Measurements from ENCODE around the gene BCL11B. TPM values are rescaled to one million over a fixed set of nuclear protein-coding genes. Genes with fewer than 3 reads are reported as not detected.

BCL11B gene
- total RNA-seq, 1 donor from 2014 or later = 0.85 TPM

GRCh38 chr14:99123208-99123870 is 148.7 kb downstream of the BCL11B start:
- no peak overlapping the region for H3K27ac ChIP-seq
- H3K9me3 ChIP-seq = no peaks in the 10 kb centered on the region
- no peaks in the 10 kb centered on the region for H3K36me3 ChIP-seq
- no peak for DNase-seq (ENCODE audit: low spot score in 2 of 2)
- no peak overlapping the region for H3K4me3 ChIP-seq
- intact Hi-C loops (cut with DNase I) = no loop called here
- H3K4me1 ChIP-seq = peaks cover 0 to 2% of the 10 kb centered on the region in 2 donors
- H3K27me3 ChIP-seq = peaks cover 9% of the 10 kb centered on the region
- TF ChIP-seq, protein P1, sequence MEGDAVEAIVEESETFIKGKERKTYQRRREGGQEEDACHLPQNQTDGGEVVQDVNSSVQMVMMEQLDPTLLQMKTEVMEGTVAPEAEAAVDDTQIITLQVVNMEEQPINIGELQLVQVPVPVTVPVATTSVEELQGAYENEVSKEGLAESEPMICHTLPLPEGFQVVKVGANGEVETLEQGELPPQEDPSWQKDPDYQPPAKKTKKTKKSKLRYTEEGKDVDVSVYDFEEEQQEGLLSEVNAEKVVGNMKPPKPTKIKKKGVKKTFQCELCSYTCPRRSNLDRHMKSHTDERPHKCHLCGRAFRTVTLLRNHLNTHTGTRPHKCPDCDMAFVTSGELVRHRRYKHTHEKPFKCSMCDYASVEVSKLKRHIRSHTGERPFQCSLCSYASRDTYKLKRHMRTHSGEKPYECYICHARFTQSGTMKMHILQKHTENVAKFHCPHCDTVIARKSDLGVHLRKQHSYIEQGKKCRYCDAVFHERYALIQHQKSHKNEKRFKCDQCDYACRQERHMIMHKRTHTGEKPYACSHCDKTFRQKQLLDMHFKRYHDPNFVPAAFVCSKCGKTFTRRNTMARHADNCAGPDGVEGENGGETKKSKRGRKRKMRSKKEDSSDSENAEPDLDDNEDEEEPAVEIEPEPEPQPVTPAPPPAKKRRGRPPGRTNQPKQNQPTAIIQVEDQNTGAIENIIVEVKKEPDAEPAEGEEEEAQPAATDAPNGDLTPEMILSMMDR (IDR thresholded peaks at IDR 0.05) = no peak

DNA sequence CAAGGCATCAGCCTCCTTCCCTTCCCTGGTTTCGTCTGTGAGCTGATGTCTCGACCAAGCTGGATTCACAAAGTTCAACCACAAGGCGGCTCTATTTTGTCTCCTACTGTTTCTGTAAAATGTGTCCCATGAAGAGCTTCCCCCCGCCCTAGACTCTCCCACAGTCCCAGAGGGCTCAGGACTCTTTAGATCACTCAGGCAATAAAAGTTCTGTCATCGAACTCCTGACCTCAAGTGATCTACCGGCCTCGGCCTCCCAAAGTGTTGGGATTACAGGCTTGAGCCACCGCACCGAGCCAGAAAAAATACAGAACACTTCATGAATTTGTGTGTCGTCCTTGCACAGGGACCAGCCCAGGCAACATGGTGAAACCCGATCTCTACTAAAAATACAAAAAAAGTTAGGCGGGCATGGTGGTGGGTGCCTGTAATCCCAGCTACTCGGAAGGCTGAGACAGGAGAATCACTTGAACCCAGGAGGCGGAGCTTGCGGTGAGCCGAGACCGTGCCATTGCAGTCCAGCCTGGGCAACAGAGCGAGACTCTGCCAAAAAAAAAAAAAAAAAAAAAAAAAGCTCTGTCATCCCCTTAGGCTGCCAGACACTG is 149.4 kb downstream of the BCL11B start:
- intact Hi-C loops (cut with DNase I) = no loop called here

DNA sequence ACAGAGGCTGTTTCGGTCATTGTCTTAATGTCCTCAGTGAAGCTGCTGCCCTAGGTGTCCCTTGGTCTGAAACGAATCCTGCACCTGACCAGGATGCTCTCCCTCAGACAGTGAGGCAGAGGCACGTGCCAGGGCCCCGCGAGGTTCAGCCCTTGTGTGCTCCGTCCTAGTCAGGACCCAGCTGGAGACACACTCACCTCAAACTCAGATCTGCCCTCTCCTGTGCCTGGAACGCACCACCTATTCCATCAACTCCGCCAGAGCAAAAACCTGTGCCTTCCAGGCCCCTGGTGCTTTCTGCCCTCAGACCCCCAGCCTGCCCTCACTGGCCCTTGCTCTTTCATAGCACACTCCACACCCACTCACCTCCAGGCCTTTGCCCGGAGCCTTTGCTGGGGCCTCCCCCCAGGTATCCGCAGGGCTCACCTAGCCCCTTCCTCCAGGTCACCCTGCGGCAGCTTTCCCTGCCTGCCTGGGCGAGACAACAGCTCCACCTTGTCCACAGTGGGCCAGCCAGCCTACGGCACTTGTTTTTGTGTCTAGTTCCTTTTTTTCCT is 150.6 kb downstream of the BCL11B start:
- intact Hi-C loops (cut with DNase I) = no loop called here
- peaks cover 10% of the 10 kb centered on the region for H3K27me3 ChIP-seq
- no peaks in the 10 kb centered on the region for H3K9me3 ChIP-seq
- H3K36me3 ChIP-seq = no peaks in the 10 kb centered on the region
- TF ChIP-seq, protein P1 (IDR thresholded peaks at IDR 0.05) = no peak
- no peak for DNase-seq (ENCODE audit: low spot score in 2 of 2)
- H3K4me1 ChIP-seq = no peaks in the 10 kb centered on the region
- H3K4me3 ChIP-seq = no peak overlapping the region
- no peak overlapping the region for H3K27ac ChIP-seq

More for the DNA sequence above, 149.4 kb downstream of the BCL11B start:
- no peak overlapping the region for H3K4me3 ChIP-seq
- no peaks in the 10 kb centered on the region for H3K9me3 ChIP-seq
- TF ChIP-seq, protein P1 (IDR thresholded peaks at IDR 0.05) = no peak
- no peaks in the 10 kb centered on the region for H3K36me3 ChIP-seq
- H3K27me3 ChIP-seq = peaks cover 10% of the 10 kb centered on the region
- no peak overlapping the region for H3K27ac ChIP-seq
- peaks cover 0 to 2% of the 10 kb centered on the region in 2 donors for H3K4me1 ChIP-seq
- no peak for DNase-seq (ENCODE audit: low spot score in 2 of 2)

- TF ChIP-seq, protein P1 (IDR thresholded peaks at IDR 0.05) = no peak
- Histone ChIP-seq H3K27ac (no peak overlapping the region), H3K4me3 (no peak overlapping the region), H3K9me3 (no peaks in the 10 kb centered on the region), H3K36me3 (no peaks in the 10 kb centered on the region), H3K27me3 (peaks cover 10% of the 10 kb centered on the region), H3K4me1 (no peaks in the 10 kb centered on the region)
- DNase-seq (ENCODE audit: low spot score in 2 of 2) = no peak
- intact Hi-C loops (cut with DNase I) = no loop called here
Measured at GRCh38 chr14:99120526-99121318, 151.3 kb downstream of the BCL11B start.

DNA sequence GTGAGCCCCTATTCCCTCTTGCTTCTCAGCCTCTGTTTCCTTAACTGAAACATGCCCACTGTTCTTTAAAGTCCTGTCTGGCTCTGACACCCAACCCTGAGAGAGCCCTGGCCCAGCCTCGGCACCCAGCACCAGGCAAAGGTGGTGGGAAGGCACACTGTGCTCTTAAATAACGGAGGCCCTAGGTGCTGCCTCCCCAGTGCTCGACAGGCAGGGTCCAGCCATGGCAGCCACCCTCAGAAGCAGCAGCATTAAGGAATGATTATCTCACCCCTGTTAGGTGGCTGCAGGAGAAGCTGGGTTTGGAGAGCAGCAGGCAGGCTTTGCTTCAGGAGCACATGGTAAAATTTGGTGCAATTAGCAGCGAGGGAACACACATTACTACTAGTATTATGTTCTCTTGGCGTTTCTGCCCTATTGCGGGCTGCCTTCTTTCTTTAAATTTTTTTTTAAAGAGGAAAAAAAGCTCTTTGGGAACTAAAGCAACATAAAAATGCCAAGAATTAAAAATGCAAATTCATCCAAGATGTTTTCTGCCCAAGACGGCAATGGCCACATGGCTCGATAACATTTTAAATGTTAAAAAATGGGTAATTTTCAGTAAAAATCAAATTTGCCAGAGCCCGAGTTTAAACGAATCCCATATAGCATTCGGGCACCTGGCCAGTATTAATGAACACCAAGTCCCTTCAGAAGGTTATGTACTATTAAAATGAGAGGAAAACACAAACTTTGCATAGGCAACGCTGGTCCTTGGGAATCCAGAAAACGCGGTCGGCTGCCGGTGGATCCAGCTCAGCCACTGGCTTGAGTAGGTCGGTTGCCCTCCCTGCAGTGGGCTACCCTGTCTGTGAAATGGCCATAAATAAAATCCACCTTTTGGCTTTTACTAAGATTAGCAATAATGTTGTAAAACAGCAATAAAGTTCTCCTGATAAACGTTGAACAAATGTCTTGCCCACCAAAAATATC is 152.2 kb downstream of the BCL11B start:
- H3K27me3 ChIP-seq = peaks cover 10% of the 10 kb centered on the region
- TF ChIP-seq, protein P1 (IDR thresholded peaks at IDR 0.05) = no peak
- H3K4me1 ChIP-seq = no peaks in the 10 kb centered on the region
- DNase-seq (ENCODE audit: low spot score in 2 of 2) = no peak
- H3K9me3 ChIP-seq = no peaks in the 10 kb centered on the region
- no peak overlapping the region for H3K27ac ChIP-seq
- H3K36me3 ChIP-seq = no peaks in the 10 kb centered on the region
- intact Hi-C loops (cut with DNase I) = no loop called here
- H3K4me3 ChIP-seq = no peak overlapping the region
